Measurements from ENCODE around the gene ZNF619. TPM values are rescaled to one million over a fixed set of nuclear protein-coding genes. Genes with fewer than 3 reads are reported as not detected.
"Not testable (repeated sequence)": the region's sequence is repeated elsewhere in the genome, so short reads cannot be mapped to it uniquely, and the experiment has no call there.

ZNF619 gene
- total and polyA plus RNA-seq, 2 experiments from 2014 or later = 1.2 to 3.6 TPM

GRCh38 chr3:40458473-40458872, 18.4 kb upstream of the ZNF619 start:
- Histone ChIP-seq H3K9me2 (replicated peaks; ENCODE audit: insufficient read depth) (no peaks in the 10 kb centered on the region), H3K79me2 (peaks cover 37% of the 10 kb centered on the region), H2AFZ (no peak overlapping the region), H4K20me1 (ENCODE audit: insufficient read depth, poor library complexity, severe bottlenecking) (peaks cover 31% of the 10 kb centered on the region), H3K4me2 (peak overlapping the region; percentile 90), H3K4me1 (ENCODE audit: insufficient read depth) (peaks cover 20% of the 10 kb centered on the region), H3K9me3 (ENCODE audit: low read depth) (no peaks in the 10 kb centered on the region), H3K27ac (no peak overlapping the region), H3K27me3 (no peaks in the 10 kb centered on the region), H3K36me3 (replicated peaks; ENCODE audit: insufficient read depth, low read depth) (no peaks in the 10 kb centered on the region), H3K4me3 (peak overlapping the region; percentile 92)
- DNase-seq (ENCODE audit: low spot score) = no peak
- 79% methylated on average over 4 of the region's 4 CpGs for WGBS (ENCODE audit: low lambda C conversion rate, missing lambda C conversion rate)
- TF ChIP-seq, protein P1, sequence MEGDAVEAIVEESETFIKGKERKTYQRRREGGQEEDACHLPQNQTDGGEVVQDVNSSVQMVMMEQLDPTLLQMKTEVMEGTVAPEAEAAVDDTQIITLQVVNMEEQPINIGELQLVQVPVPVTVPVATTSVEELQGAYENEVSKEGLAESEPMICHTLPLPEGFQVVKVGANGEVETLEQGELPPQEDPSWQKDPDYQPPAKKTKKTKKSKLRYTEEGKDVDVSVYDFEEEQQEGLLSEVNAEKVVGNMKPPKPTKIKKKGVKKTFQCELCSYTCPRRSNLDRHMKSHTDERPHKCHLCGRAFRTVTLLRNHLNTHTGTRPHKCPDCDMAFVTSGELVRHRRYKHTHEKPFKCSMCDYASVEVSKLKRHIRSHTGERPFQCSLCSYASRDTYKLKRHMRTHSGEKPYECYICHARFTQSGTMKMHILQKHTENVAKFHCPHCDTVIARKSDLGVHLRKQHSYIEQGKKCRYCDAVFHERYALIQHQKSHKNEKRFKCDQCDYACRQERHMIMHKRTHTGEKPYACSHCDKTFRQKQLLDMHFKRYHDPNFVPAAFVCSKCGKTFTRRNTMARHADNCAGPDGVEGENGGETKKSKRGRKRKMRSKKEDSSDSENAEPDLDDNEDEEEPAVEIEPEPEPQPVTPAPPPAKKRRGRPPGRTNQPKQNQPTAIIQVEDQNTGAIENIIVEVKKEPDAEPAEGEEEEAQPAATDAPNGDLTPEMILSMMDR (IDR thresholded peaks at IDR 0.05; ENCODE audit: poor library complexity) = no peak
- TF ChIP-seq EZH2phosphoT487 (IDR thresholded peaks at IDR 0.05; ENCODE audit: low read depth, severe bottlenecking, unreplicated experiment) (no peak), EZH2 (IDR thresholded peaks at IDR 0.05; ENCODE audit: borderline replicate concordance) (no peak)

GRCh38 chr3:40460481-40460880, 16.4 kb upstream of the ZNF619 start:
- peaks cover 37% of the 10 kb centered on the region for H3K79me2 ChIP-seq
- peaks cover 13% of the 10 kb centered on the region for H3K4me1 ChIP-seq (ENCODE audit: insufficient read depth)
- not testable (repeated sequence) for H3K27ac ChIP-seq; H3K9me2 ChIP-seq (replicated peaks; ENCODE audit: insufficient read depth); DNase-seq (ENCODE audit: low spot score); H2AFZ ChIP-seq; H3K36me3 ChIP-seq (replicated peaks; ENCODE audit: insufficient read depth, low read depth); H3K27me3 ChIP-seq; H3K9me3 ChIP-seq (ENCODE audit: low read depth); H3K4me3 ChIP-seq; H3K4me2 ChIP-seq
- H4K20me1 ChIP-seq (ENCODE audit: insufficient read depth, poor library complexity, severe bottlenecking) = peaks cover 31% of the 10 kb centered on the region
- WGBS (ENCODE audit: low lambda C conversion rate, missing lambda C conversion rate) = 98% methylated on average over 6 of the region's 6 CpGs

- WGBS (ENCODE audit: low lambda C conversion rate, missing lambda C conversion rate) = 91% methylated on average over 3 of the region's 3 CpGs
- Histone ChIP-seq H3K36me3 (replicated peaks; ENCODE audit: insufficient read depth, low read depth) (no peaks in the 10 kb centered on the region), H3K27ac (no peak overlapping the region), H3K9me2 (replicated peaks; ENCODE audit: insufficient read depth) (no peaks in the 10 kb centered on the region), H3K79me2 (peaks cover 35% of the 10 kb centered on the region), H4K20me1 (ENCODE audit: insufficient read depth, poor library complexity, severe bottlenecking) (peaks cover 31% of the 10 kb centered on the region), H3K9me3 (ENCODE audit: low read depth) (no peaks in the 10 kb centered on the region), H3K27me3 (no peaks in the 10 kb centered on the region), H2AFZ (no peak overlapping the region), H3K4me1 (ENCODE audit: insufficient read depth) (peaks cover 13% of the 10 kb centered on the region), H3K4me2 (no peak overlapping the region), H3K4me3 (no peak overlapping the region)
- DNase-seq (ENCODE audit: low spot score) = no peak
- no peak for TF ChIP-seq EZH2phosphoT487 (IDR thresholded peaks at IDR 0.05; ENCODE audit: low read depth, severe bottlenecking, unreplicated experiment)
- TF ChIP-seq, protein P1 (IDR thresholded peaks at IDR 0.05; ENCODE audit: poor library complexity) = no peak
These were observed 15.8 kb upstream of the ZNF619 start for GRCh38 chr3:40461161-40461560.

- not testable (repeated sequence) for H2AFZ ChIP-seq; H3K4me3 ChIP-seq; H3K9me2 ChIP-seq (replicated peaks; ENCODE audit: insufficient read depth); H3K4me2 ChIP-seq; H3K27me3 ChIP-seq; H3K27ac ChIP-seq; DNase-seq (ENCODE audit: low spot score); H3K9me3 ChIP-seq (ENCODE audit: low read depth); H3K36me3 ChIP-seq (replicated peaks; ENCODE audit: insufficient read depth, low read depth)
- Histone ChIP-seq H3K4me1 (ENCODE audit: insufficient read depth) (peaks cover 13% of the 10 kb centered on the region), H3K79me2 (peaks cover 27% of the 10 kb centered on the region), H4K20me1 (ENCODE audit: insufficient read depth, poor library complexity, severe bottlenecking) (peaks cover 30% of the 10 kb centered on the region)
- 92% methylated on average over 7 of the region's 7 CpGs for WGBS (ENCODE audit: low lambda C conversion rate, missing lambda C conversion rate)
These were observed 14.1 kb upstream of the ZNF619 start for GRCh38 chr3:40462838-40463237.

GRCh38 chr3:40463579-40463978, 13.3 kb upstream of the ZNF619 start:
- no peak for DNase-seq (ENCODE audit: low spot score)
- Histone ChIP-seq H4K20me1 (ENCODE audit: insufficient read depth, poor library complexity, severe bottlenecking) (peaks cover 23% of the 10 kb centered on the region), H3K36me3 (replicated peaks; ENCODE audit: insufficient read depth, low read depth) (no peaks in the 10 kb centered on the region), H3K9me3 (ENCODE audit: low read depth) (no peaks in the 10 kb centered on the region), H3K4me2 (no peak overlapping the region), H3K4me1 (ENCODE audit: insufficient read depth) (peaks cover 6% of the 10 kb centered on the region), H3K27ac (no peak overlapping the region), H3K9me2 (replicated peaks; ENCODE audit: insufficient read depth) (no peaks in the 10 kb centered on the region), H3K79me2 (peaks cover 20% of the 10 kb centered on the region), H3K27me3 (no peaks in the 10 kb centered on the region), H3K4me3 (no peak overlapping the region), H2AFZ (no peak overlapping the region)
- 96% methylated on average over 2 of the region's 2 CpGs for WGBS (ENCODE audit: low lambda C conversion rate, missing lambda C conversion rate)
- TF ChIP-seq EZH2 (IDR thresholded peaks at IDR 0.05; ENCODE audit: borderline replicate concordance) (no peak), EZH2phosphoT487 (IDR thresholded peaks at IDR 0.05; ENCODE audit: low read depth, severe bottlenecking, unreplicated experiment) (no peak)
- TF ChIP-seq, protein P1 (IDR thresholded peaks at IDR 0.05; ENCODE audit: poor library complexity) = no peak

All from hepatocyte (in vitro differentiated cells).